Stimulated activated effector memory CD8-positive, alpha-beta T cell treated with anti-CD3 and anti-CD28 coated beads, Interleukin-12 subunit alpha, Interleukin-12 subunit beta, amount 100 ng/mL, for 72 hours (primary cell): Measurements from ENCODE around the gene COX8C.

ENCODE experiments used
- ATAC-seq: fragments of 150-1000 bp; cut with Tn5 transposase; 2 replicates; pipeline ENCODE4 v1.10.0; 2021
- DNase-seq, 2 donors: peaks; one replicate each; pipeline ENCODE4 v3.0.0; 2021 to 2022; ENCODE audit warnings: low spot score in 2 of 2
- H3K27ac Mint-ChIP-seq: one replicate; pipeline ENCODE4 v1.8.0; 2022; ENCODE audit warnings: mild to moderate bottlenecking, mixed read lengths
- H3K36me3 Mint-ChIP-seq: one replicate; pipeline ENCODE4 v1.8.0; 2022; ENCODE audit warnings: mild to moderate bottlenecking, mixed read lengths
- H3K4me1 Mint-ChIP-seq: one replicate; pipeline ENCODE4 v1.8.0; 2022; ENCODE audit warnings: mixed read lengths
- H3K4me3 Mint-ChIP-seq: one replicate; pipeline ENCODE4 v1.8.0; 2022; ENCODE audit warnings: mild to moderate bottlenecking, mixed read lengths
- H3K9me3 Mint-ChIP-seq: one replicate; pipeline ENCODE4 v1.8.0; 2022; ENCODE audit warnings: mixed read lengths

COX8C gene, protein sequence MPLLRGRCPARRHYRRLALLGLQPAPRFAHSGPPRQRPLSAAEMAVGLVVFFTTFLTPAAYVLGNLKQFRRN

DNA sequence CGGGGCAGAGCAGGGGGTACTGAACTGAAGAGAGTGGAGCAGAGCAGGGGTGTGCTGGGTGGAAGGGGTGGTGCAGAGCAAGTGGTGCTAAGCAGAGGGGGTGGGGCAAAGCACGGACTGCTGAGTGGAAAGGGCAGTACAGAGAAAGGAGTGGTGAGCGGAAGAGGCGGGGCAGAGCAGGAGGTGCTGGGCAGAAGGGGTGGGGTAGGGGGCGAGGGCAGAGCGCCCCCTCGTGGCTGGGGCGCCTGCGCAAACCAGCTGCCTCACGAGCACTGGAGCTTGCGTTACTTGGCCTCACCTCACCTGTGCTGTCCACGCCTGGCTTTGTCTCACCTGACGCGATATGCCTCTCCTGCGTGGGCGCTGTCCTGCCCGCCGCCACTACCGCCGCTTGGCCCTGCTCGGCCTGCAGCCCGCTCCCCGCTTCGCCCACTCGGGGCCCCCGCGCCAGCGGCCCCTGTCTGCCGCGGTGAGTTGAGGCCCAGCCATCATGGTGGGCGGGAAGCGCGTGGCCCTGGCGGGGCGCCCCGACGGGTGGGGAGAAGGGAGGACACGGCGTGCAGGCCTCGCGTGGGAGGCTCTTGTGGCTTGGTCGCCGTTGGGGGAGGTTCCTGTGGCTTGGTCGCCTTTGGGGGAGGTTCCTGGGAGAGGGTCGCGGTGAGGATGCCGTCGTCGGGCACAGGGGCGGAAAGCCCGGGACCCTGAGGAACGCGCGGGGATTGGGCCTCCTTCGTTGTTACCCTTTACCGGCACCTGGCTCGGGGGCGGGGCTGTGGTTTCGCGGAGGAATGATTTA, at the start of gene COX8C:
Gene COX8C (plus strand): TSS at position 257 of the 796 bp plus-strand sequence. CDS start 87 bp downstream, at position 344.
- no peak within 1 kb of the TSS for H3K27ac Mint-ChIP-seq
- no peak within 1 kb of the TSS for H3K4me3 Mint-ChIP-seq
- H3K9me3 Mint-ChIP-seq: peaks cover 3% of the 10 kb centered on the region
- H3K36me3 Mint-ChIP-seq: no peaks in the 10 kb centered on the region
- ATAC-seq (no peak), DNase-seq (no peak)
- no peaks in the 10 kb centered on the region for H3K4me1 Mint-ChIP-seq

DNA sequence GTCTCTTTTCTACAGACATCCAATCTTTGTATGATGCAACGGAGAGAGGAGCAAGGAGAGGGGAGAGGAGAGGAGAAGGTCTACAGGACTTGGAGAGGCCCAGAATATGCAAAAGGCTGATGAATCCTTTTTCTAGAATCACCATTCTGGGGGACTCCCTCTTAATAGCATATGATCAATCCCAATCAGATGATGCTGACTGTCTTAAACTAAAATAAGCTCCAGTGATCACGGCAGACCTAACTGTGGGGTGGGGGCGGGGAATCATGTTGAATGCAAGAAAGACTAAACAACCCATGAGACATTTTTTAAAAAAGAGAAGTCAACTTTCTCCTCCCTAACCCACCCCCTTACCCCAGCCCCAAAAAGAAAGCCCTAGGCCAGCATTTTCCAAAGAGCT, 47.6 kb upstream of the COX8C start:
- DNase-seq: no peak
- H3K4me3 Mint-ChIP-seq: no peak overlapping the region
- no peak overlapping the region for H3K27ac Mint-ChIP-seq
- peaks cover 15% of the 10 kb centered on the region for H3K4me1 Mint-ChIP-seq
- ATAC-seq: no peak
- H3K9me3 Mint-ChIP-seq: no peaks in the 10 kb centered on the region
- no peaks in the 10 kb centered on the region for H3K36me3 Mint-ChIP-seq

DNA sequence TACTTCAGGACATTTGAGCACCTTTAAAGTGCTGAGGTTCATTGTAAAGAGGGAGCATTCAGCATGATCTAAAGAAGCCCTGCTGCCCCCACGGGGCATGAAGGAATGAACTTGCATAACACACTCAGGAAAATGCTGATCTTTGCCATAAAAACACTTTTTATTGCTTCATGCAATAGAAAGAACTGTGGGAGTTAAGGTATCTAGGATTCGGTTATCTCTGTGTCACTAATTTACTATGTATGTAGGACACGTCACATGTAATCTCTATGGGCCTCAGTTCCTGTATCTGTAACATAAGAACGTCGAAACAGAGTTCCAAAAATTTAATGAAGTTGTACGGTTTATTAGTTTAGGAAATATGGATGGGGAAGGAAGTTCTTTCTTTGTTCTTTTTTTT, 47.1 kb upstream of the COX8C start:
- ATAC-seq: no peak
- Mint-ChIP-seq H3K4me3 (no peak overlapping the region), H3K4me1 (peaks cover 15% of the 10 kb centered on the region), H3K36me3 (no peaks in the 10 kb centered on the region), H3K27ac (no peak overlapping the region), H3K9me3 (no peaks in the 10 kb centered on the region)
- DNase-seq: no peak

DNA sequence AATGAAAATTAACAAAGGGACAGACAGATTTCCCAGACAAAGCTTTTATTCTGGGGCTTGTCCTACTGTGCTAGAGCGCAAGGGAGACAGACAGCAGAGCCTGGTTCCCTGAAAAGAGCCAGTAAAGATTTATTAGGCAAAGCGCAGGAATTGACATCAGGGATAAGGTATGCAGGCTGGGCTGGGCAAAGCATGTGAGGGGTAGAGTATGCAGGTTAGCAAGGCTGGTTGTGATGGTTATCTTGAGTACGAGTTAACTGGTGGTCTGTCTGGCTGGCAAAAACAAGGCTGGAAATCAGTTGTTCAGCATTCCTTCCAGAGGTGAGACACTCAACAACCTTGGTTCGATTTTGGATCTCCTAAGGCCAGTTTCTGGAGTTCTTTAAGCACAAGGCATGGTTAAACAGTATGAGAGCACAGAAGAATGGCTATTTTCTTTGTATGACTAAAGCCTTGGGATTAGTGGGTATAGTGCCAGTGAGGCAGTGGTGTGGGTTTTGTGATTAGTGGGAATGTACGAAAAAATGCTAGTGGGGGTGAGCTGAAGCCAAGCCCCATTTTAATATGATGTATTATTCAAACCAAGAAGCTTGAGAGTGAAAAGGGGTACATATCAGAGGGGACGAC, 45.0 kb upstream of the COX8C start:
- ATAC-seq (no peak), DNase-seq (no peak)
- Mint-ChIP-seq H3K9me3 (no peaks in the 10 kb centered on the region), H3K4me3 (no peak overlapping the region), H3K27ac (no peak overlapping the region), H3K36me3 (no peaks in the 10 kb centered on the region), H3K4me1 (peaks cover 21% of the 10 kb centered on the region)

DNA sequence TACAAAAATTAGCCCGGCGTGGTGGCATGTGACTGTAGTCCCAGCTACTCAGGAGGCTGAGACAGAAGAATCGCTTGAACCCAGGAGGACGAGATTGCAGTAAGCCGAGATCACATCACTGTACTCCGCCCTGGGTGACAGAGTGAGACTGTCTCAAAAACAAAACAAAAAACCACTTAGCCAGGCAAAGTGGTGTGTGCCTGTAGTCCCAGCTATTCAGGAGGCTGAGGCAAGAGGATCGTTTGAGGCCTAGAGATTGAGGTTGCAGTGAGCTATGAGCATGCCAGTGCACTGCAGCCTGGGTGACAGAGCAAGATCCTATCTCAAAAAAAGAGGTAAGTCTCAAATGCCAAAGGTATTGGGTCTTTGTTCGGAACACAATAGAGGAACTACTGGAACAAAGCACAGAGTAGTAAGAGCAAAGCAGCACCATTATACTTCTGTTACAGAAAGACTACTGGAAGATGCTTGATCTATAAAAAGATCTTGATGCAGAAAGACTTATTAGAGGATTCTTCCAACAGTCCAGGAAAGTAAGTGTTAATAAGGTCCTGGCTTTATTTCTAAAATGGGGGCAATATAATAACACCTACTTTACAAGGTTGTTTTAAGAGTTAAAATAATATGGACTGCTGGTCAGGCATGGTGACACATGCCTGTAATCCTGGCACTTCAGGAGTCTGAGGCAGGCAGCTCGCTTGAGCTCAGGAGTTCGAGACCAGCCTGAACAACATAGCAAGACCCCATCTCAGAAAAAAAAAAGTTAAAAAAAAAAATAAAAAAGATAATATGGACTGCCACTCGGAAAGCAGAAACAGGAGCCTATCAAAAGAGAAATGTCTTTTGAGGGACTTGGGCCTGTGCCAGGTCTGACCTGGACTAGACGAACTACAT, 44.0 kb upstream of the COX8C start:
- DNase-seq (no peak), ATAC-seq (no peak)
- Mint-ChIP-seq H3K9me3 (no peaks in the 10 kb centered on the region), H3K4me3 (no peak overlapping the region), H3K4me1 (peaks cover 28% of the 10 kb centered on the region), H3K36me3 (no peaks in the 10 kb centered on the region), H3K27ac (no peak overlapping the region)

DNA sequence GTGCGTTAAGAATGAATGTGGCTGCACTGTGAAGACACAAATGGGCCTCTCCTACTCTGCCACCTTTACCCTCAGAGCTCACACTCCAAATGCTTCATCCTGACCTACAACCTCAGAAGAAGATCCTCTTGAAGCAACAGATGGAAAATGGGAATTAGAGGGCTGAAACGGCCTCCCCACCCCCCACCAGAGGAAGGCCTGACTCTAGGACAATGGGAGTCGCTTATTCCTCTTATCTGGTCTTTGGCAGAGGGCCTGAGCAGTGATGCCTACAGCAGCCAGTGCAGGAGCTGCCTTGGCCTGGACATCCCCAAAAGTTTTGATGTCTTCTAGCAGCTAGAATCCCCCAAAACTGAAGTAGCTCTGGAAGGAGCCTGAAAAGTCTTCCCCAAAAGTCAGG, 43.3 kb upstream of the COX8C start:
- peaks cover 32% of the 10 kb centered on the region for H3K4me1 Mint-ChIP-seq
- peak overlapping the region; percentile 40 for H3K27ac Mint-ChIP-seq
- no peak overlapping the region for H3K4me3 Mint-ChIP-seq

DNA sequence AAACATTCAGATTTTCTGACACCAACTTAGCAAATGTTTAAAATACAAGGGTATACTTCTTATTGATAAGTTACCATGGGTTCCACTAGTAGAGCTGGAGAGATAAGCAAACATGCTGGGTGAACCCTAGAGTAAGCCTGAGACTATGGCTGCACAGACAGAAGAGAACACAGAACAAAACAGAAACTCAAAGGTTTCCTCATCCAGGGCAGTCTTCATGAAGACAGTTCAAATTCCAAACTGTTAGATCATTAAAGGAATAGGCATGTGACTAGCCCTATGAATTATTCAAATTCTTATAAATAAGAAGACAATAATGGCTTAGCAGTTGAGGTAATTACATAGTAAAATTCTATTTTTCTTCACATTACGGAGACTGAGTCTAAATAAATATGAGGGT, 42.2 kb upstream of the COX8C start:
- no peaks in the 10 kb centered on the region for H3K9me3 Mint-ChIP-seq
- no peak for ATAC-seq
- no peak overlapping the region for H3K27ac Mint-ChIP-seq
- H3K36me3 Mint-ChIP-seq: no peaks in the 10 kb centered on the region
- DNase-seq: no peak
- peaks cover 41% of the 10 kb centered on the region for H3K4me1 Mint-ChIP-seq
- H3K4me3 Mint-ChIP-seq: no peak overlapping the region

More for the DNA sequence above, 43.3 kb upstream of the COX8C start:
- ATAC-seq: no peak
- DNase-seq: no peak
- Mint-ChIP-seq H3K9me3 (no peaks in the 10 kb centered on the region), H3K36me3 (no peaks in the 10 kb centered on the region)

DNA sequence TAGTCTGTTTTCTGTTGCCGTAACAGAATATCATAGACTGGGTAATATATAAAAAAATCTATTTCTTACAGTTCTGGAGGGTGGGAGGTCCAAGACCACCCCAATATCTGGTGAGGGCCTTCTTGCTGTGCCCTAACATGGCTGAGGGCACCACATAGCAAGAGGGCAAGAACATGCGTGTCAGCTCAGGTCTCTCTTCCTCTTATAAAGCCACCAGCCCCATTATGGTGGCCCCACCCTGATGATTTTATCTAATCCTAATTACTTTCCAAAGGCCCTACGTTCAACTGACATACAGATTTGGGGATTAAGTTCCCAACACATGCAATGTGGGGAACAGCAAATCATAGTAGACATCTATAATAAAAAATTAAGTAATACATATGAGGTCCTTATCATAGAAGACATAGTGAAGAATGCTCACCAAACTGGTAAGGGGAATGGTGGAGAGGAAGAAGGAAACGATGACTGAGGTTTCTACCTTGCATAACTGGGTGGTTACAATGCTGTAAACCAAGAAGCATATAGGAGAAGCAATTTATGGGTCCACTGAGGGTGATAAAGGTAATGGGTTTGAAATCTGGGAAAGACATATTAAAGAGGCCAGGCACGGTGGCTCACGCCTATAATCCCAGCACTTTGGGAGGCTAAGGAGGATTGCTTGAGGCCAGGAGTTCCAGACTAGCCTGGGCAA, 41.1 kb upstream of the COX8C start:
- no peak for ATAC-seq

DNA sequence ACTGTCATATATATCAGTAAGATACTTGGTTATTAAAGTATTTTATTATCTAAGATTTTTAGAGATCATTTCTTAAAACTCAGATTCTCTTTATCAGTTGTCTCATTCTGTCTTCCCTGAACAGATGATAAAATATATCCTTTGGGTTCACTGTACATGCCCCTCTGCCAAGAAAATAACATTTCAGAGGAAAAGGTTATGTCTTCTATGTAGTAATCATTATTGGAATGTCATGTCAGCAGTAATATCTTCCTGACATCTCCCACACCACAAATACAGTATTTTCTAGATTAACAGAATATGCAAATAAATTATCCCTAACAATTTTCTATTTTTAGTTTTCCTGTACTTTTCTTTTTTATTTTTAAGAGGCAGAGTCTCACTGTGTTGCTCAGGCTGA, 40.2 kb upstream of the COX8C start:
- H3K9me3 Mint-ChIP-seq: no peaks in the 10 kb centered on the region
- no peak overlapping the region for H3K4me3 Mint-ChIP-seq
- no peak for ATAC-seq
- no peak for DNase-seq
- H3K27ac Mint-ChIP-seq: no peak overlapping the region
- no peaks in the 10 kb centered on the region for H3K36me3 Mint-ChIP-seq
- peaks cover 31% of the 10 kb centered on the region for H3K4me1 Mint-ChIP-seq

More for the DNA sequence above, 41.1 kb upstream of the COX8C start:
- Mint-ChIP-seq H3K4me1 (peaks cover 31% of the 10 kb centered on the region), H3K27ac (no peak overlapping the region), H3K9me3 (no peaks in the 10 kb centered on the region), H3K4me3 (no peak overlapping the region), H3K36me3 (no peaks in the 10 kb centered on the region)
- DNase-seq: no peak

DNA sequence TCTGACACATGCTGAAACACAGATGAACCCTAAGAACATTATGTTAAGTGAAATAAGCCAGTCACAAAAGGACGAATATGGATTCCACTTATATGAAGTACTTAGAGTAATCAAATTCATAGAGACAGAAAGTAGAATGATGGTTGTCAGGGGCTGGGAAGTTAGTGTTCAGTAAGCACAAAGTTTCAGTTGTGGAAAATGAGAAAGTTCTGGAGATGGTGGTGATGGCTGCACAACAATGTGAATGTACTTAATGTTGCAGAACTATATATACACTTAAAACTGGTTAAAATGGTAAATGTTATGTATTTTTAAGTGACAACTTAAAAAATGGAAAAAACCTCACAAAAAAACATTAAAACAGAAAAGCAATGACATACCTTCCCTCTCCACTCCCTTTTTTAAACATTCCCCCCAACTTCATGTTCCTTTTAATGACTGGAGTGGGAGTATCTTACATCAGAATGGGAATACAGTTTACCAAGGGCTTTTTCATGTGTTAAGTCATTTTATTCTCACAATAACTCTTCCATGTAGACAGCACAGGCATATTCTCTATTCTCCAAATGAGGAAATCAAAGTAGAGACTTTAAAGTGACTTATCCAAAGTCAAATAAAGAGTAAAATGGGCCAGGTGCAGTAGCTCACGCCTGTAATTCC, 38.2 kb upstream of the COX8C start:
- DNase-seq: no peak
- Mint-ChIP-seq H3K4me1 (peaks cover 33% of the 10 kb centered on the region), H3K27ac (peak overlapping the region; percentile 0), H3K4me3 (no peak overlapping the region), H3K9me3 (no peaks in the 10 kb centered on the region), H3K36me3 (no peaks in the 10 kb centered on the region)
- ATAC-seq: no peak

DNA sequence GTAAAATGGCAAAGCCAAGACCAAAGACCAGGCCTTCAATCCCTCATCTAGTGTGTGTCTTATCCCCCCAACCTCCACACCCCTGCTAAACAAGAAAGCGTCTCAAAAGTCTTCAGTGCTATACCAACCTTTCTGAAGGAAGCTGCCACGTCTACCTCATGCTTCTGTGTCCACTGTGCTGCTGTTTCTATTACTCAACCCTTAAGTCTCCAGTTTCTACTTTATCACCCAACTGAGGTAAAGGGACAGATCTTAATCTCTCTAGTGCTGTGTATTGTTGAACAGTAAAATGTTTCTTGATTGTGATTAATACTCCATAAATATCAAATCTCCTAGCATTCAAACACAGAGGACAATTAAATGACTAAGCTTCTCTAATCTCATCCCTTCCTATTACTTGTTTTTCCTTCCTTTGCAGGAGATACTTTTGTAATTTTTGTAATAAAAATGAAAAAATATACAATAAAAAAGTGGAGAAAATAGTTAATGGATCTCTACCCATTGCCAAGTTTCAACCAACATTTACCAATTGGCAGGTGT, 37.5 kb upstream of the COX8C start:
- Mint-ChIP-seq H3K4me1 (peaks cover 32% of the 10 kb centered on the region), H3K27ac (no peak overlapping the region), H3K9me3 (no peaks in the 10 kb centered on the region), H3K36me3 (no peaks in the 10 kb centered on the region), H3K4me3 (no peak overlapping the region)
- no peak for DNase-seq
- ATAC-seq: no peak

DNA sequence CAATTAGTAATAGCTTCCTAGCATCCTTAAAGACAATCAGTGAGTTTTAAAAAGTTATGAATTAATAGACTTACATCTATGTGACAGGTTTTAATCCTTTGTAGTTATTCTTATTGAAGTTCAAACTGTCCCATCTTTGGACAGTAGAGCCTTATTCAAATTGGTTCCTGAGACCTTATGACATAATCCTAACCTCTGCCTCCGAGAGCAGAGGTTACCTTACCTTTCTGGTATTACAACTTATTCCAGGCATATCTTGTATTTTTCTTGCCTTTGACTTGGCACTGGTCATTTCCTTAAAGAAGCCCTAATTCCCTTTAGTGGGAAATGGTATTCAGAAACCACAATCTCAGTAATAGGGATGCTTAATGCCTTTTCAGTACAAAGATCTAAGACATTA, 35.9 kb upstream of the COX8C start:
- H3K9me3 Mint-ChIP-seq: no peaks in the 10 kb centered on the region
- H3K27ac Mint-ChIP-seq: no peak overlapping the region
- DNase-seq (no peak), ATAC-seq (no peak)
- H3K4me1 Mint-ChIP-seq: peaks cover 29% of the 10 kb centered on the region
- no peak overlapping the region for H3K4me3 Mint-ChIP-seq
- no peaks in the 10 kb centered on the region for H3K36me3 Mint-ChIP-seq

DNA sequence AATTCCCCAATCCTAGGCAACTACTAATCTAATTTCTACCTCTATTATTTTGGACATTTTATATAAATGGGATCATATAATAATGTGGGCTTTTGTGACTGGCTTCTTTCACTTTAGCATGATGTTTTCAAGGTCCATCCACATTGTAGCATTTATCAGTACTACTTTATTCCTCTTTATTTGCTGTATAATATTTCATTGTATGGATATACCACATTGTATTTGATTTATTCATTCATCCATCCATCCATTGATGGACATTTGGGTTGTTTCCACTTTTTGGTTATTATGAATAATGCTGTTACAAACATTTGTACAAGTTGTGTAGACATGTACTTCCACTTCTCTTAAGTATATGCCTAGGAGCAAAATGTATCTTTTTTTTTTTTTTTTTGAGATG, 31.4 kb upstream of the COX8C start:
- DNase-seq: no peak
- no peak overlapping the region for H3K4me3 Mint-ChIP-seq
- H3K4me1 Mint-ChIP-seq: peaks cover 33% of the 10 kb centered on the region
- H3K36me3 Mint-ChIP-seq: no peaks in the 10 kb centered on the region
- no peak for ATAC-seq
- no peaks in the 10 kb centered on the region for H3K9me3 Mint-ChIP-seq
- no peak overlapping the region for H3K27ac Mint-ChIP-seq

DNA sequence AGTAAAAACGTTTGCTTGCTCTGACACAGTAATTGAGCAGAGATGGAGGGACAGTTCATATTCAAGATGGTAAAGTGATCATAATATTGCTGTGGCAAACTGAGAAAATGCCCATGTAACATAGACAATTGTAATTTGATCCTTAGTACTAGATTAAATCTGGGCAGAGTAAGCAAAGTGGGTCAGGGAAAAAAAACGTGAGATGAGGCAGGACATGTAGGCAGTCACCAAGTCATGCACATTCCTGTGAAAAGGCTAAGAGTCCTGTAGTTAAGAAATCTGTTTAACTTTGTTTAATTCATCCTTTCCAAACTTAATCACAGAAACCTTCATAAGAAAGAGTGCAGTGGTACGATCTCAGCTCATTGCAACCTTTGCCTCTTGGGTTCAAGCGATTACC, 30.3 kb upstream of the COX8C start:
- H3K4me1 Mint-ChIP-seq: peaks cover 33% of the 10 kb centered on the region
- ATAC-seq: no peak
- DNase-seq: no peak
- H3K9me3 Mint-ChIP-seq: no peaks in the 10 kb centered on the region
- no peak overlapping the region for H3K27ac Mint-ChIP-seq
- H3K36me3 Mint-ChIP-seq: peaks cover 3% of the 10 kb centered on the region
- no peak overlapping the region for H3K4me3 Mint-ChIP-seq
